Heart right ventricle (tissue), 16 donors: ENCODE results near the gene AURKA. TPM values are rescaled to one million over a fixed set of nuclear protein-coding genes. Genes with fewer than 3 reads are reported as not detected.
"Not testable (repeated sequence)": the region's sequence is repeated elsewhere in the genome, so short reads cannot be mapped to it uniquely, and the experiment has no call there.

Experiments used
- ATAC-seq, 8 donors: fragments of 200-7000 bp; cut with Tn5 transposase; one replicate each; pipeline ENCODE4 v1.9.1; 2020; ENCODE audit warnings: mild to moderate bottlenecking in 8 of 8, moderate library complexity in 8 of 8, moderate number of reproducible peaks in 1 of 8
- DNase-seq, 2 donors: peaks; one replicate each; pipeline ENCODE4 v3.0.0-alpha.2; 2020
- H3K27ac ChIP-seq, 10 donors: fragments of 200-600 bp; sonication (generic) in 2 of 10; one replicate each; pipeline versions ENCODE4 v1.5.0 to v1.8.0; 2020 to 2022; ENCODE audit warnings: mild to moderate bottlenecking in 3 of 10
- H3K27me3 ChIP-seq, 7 donors: fragments of 200-600 bp; one replicate each; pipeline ENCODE4 v1.8.0; 2021 to 2022; ENCODE audit warnings: mild to moderate bottlenecking in 2 of 7
- H3K36me3 ChIP-seq, 9 donors: fragments of 200-600 bp; sonication (generic) in 1 of 9; one replicate each; pipeline versions ENCODE4 v1.5.0 to v1.8.0; 2020 to 2022; ENCODE audit warnings: mild to moderate bottlenecking in 2 of 9
- H3K4me1 ChIP-seq, 9 donors: fragments of 200-600 bp; sonication (generic) in 1 of 9; one replicate each; pipeline versions ENCODE4 v1.5.0 to v1.8.0; 2020 to 2022; ENCODE audit warnings: mild to moderate bottlenecking in 4 of 9
- H3K4me3 ChIP-seq, 10 donors: fragments of 200-600 bp; sonication (generic) in 2 of 10; one replicate each; pipeline versions ENCODE4 v1.5.0 to v1.8.0; 2020 to 2022; ENCODE audit warnings: mild to moderate bottlenecking in 7 of 10, moderate library complexity in 2 of 10
- H3K9me3 ChIP-seq, 11 donors: fragments of 200-600 bp in 10 of 11; sonication (generic) in 2 of 11; one replicate each; pipeline versions ENCODE4 v1.5.0 to v1.8.0; 2013 to 2022; ENCODE audit warnings: mild to moderate bottlenecking in 2 of 11, control low read depth in 1 of 11, moderate library complexity in 1 of 11
- CTCF ChIP-seq, 9 donors: fragments of 200-600 bp; sonication (generic) in 2 of 9; IDR thresholded peaks; one replicate each; pipeline versions ENCODE4 v1.5.0 to v1.8.0; 2021 to 2022; ENCODE audit warnings: antibody characterized with exemption in 9 of 9, mild to moderate bottlenecking in 5 of 9, moderate library complexity in 1 of 9
- WGBS, 2 donors: extraction: QIAGEN DNeasy Blood & Tissue Kit; methylation state at CpG; one replicate each; pipeline ENCODE4 v1.1.7; 2013; ENCODE audit warnings: inconsistent platforms in 1 of 2; 5-methylcytosine and 5-hydroxymethylcytosine counted together
- intact Hi-C, 10 donors: fragments of 100-400 bp; cut with DNase I; formaldehyde crosslinking; loops; one replicate each; pipeline versions ENCODE4 v1.11.1 to v1.14.2; 2022
- polyA plus RNA-seq, 2 donors: library from polyadenylated mRNA; stranded (reverse); fragments of 200-250 nt; gene quantifications; one replicate each; pipeline ENCODE4 v1.2.3, GENCODE V29; 2013
- total RNA-seq, 10 donors: library from RNA; stranded (reverse); fragmentation: NEBNext Ultra II Directional in 3 of 10; extraction: Animal tissue kit (Norgen Biotek cat#: 25700) in 3 of 10; gene quantifications; one replicate each; pipeline versions ENCODE4 v1.2.1 to v1.2.4, GENCODE V29; 2021 to 2023
- donor health status: Arrhythmogenic right ventricular cardiomyopathy.
- donor health status: ischemic (EF 13 %, LVEDD 7.1; RV severe dilation, severe dysfunction).
- donor health status: healthy with polysubstance abuse.
- donor health status: DM: no; HTN: yes; CAD: no.
- donor health status: DM: no; HTN: no; CAD: no.
- donor health status: ischemic (EF 25% LVEDD 6.9; RV normal size, moderate dysfunction).
- donor health status: ischemic (EF 25% LVEDD 5.7; RV mildly dilated, moderate dysfunction).
- donor health status: healthy.
- donor health status: DM: yes; HTN: yes; CAD: no.
- donor health status: Ischemic cardiomyopathy.
- donor health status: ischemic (EF 35%, LVEDD 5.7; RV mildly dilated, moderate dysfunction).
- donor health status: nonischemic (EF 11% LVEDD 7.7; RV severe dilation, severe dysfunction).
- donor health status: DM: yes; HTN: yes; CAD: no.
- donor health status: PGD.
- donor health status: ischemic (EF 29% LVEDD 5.4; RV normal size, mild dysfunction).
- donor health status: nonischemic (EF 23%, LVEDD 6.1; RV moderate dilation, normal function).

AURKA gene
- total and polyA plus RNA-seq, 12 donors: 2.4 to 12.2 (median 7.5) TPM

GRCh38 chr20:56414842-56415765, 23.1 kb upstream of the AURKA start:
- H3K4me3 ChIP-seq: peak overlapping the region in 1 of 10 donors; percentile 60
- no peak for ATAC-seq
- H3K9me3 ChIP-seq: no peaks in the 10 kb centered on the region
- no peak for TF ChIP-seq CTCF (IDR thresholded peaks at IDR 0.05)
- 80 to 81% methylated on average over 12 of the region's 12 CpGs for WGBS, 2 donors
- no peak for DNase-seq
- H3K4me1 ChIP-seq: peaks cover 0 to 76% (median 38%) of the 10 kb centered on the region in 9 donors
- peak overlapping the region in 1 of 10 donors; percentile 92 for H3K27ac ChIP-seq
- H3K27me3 ChIP-seq: no peaks in the 10 kb centered on the region
- intact Hi-C loops: loop anchor here in 2 of 10 donors (5.0 to 10.0 kb wide), 2 partner anchors 50 to 52 kb away; partner anchors contain the start of gene RTF2 (in 2 of the 2)
- no peaks in the 10 kb centered on the region for H3K36me3 ChIP-seq

- Histone ChIP-seq H3K9me3 (no peaks in the 10 kb centered on the region), H3K36me3 (peaks cover 0 to 13% (median 0%) of the 10 kb centered on the region in 9 donors), H3K27me3 (no peaks in the 10 kb centered on the region), H3K4me1 (peaks cover 0 to 72% (median 45%) of the 10 kb centered on the region in 9 donors), H3K4me3 (peak overlapping the region in 6 of 10 donors; percentile 13 to 60 (median 30)), H3K27ac (peak overlapping the region in 7 of 10 donors; percentile 39 to 92 (median 72))
- WGBS, 2 donors: 95 to 97% methylated on average over 3 of the region's 3 CpGs
- TF ChIP-seq CTCF (IDR thresholded peaks at IDR 0.05): no peak
- intact Hi-C loops: loop anchor here in 2 of 10 donors (5.0 to 10.0 kb wide), 2 partner anchors 52 to 54 kb away; partner anchors contain the start of gene RTF2 (in 2 of the 2)
- ATAC-seq (no peak), DNase-seq (no peak)
Observed at GRCh38 chr20:56412949-56413348, 20.9 kb upstream of the AURKA start.

- Histone ChIP-seq H3K4me1 (peaks cover under 1 to 66% (median 49%) of the 10 kb centered on the region in 9 donors), H3K4me3 (peak overlapping the region in 8 of 10 donors; percentile 2 to 60 (median 28)), H3K9me3 (no peaks in the 10 kb centered on the region), H3K27me3 (no peaks in the 10 kb centered on the region), H3K27ac (peak overlapping the region; percentile 6 to 92 (median 70)), H3K36me3 (peaks cover 0 to 18% (median 0%) of the 10 kb centered on the region in 9 donors)
- intact Hi-C loops: loop anchor here in 2 of 10 donors (5.0 to 10.0 kb wide), 2 partner anchors 52 to 55 kb away; partner anchors contain the start of gene RTF2 (in 2 of the 2)
- TF ChIP-seq CTCF (IDR thresholded peaks at IDR 0.05): no peak
- ATAC-seq (no peak), DNase-seq (no peak)
- WGBS, 2 donors: 83% methylated on average over 7 of the region's 7 CpGs
Observed at GRCh38 chr20:56412473-56412790, 20.4 kb upstream of the AURKA start.

- Histone ChIP-seq H3K27ac (peak within 1 kb of the TSS; percentile 26 to 92 (median 70)), H3K27me3 (no peaks in the 10 kb centered on the region), H3K4me3 (peak within 1 kb of the TSS in 8 of 10 donors; percentile 2 to 60 (median 28)), H3K9me3 (no peaks in the 10 kb centered on the region), H3K4me1 (peaks cover 3 to 61% (median 52%) of the 10 kb centered on the region in 9 donors), H3K36me3 (peaks cover 0 to 23% (median 0%) of the 10 kb centered on the region in 9 donors)
- ATAC-seq (peak; percentile 50 to 86 (median 74)), DNase-seq (peak in 1 of 2 donors; percentile 34)
- intact Hi-C loops: loop anchor here in 2 of 10 donors (5.0 to 10.0 kb wide), 2 partner anchors 53 to 55 kb away; partner anchors contain the start of gene RTF2 (in 2 of the 2)
- TF ChIP-seq CTCF (IDR thresholded peaks at IDR 0.05): no peak
- WGBS, 2 donors: 36 to 39% methylated on average over 10 of the region's 10 CpGs
Observed at GRCh38 chr20:56411759-56412472, 19.9 kb upstream of the AURKA start, which contains the start of gene CASS4. TSS of gene CASS4 (plus strand) at chr20:56412260. CDS start at chr20:56412459, 199 bp downstream.

- Histone ChIP-seq H3K4me1 (peaks cover 3 to 61% (median 56%) of the 10 kb centered on the region in 9 donors), H3K27ac (peak overlapping the region; percentile 26 to 92 (median 70)), H3K36me3 (peaks cover 0 to 30% (median 0%) of the 10 kb centered on the region in 9 donors), H3K4me3 (peak overlapping the region in 2 of 10 donors; percentile 28 to 60)
- H3K9me3 ChIP-seq, H3K27me3 ChIP-seq, DNase-seq, ATAC-seq: not testable (repeated sequence)
- whole genome bisulfite sequencing, 2 donors: 89 to 93% methylated on average over 7 of the region's 7 CpGs
- intact Hi-C loops: loop anchor here in 2 of 10 donors (5.0 to 10.0 kb wide), 2 partner anchors 54 to 56 kb away; partner anchors contain the start of gene RTF2 (in 2 of the 2)
Observed at GRCh38 chr20:56411287-56411686, 19.3 kb upstream of the AURKA start.
